ENCODE measurements around the gene NAT16. TPM values are rescaled to one million over a fixed set of nuclear protein-coding genes. Genes with fewer than 3 reads are reported as not detected.

NAT16 gene
- total RNA-seq, 2 donors from 2014 or later = not detected

DNA sequence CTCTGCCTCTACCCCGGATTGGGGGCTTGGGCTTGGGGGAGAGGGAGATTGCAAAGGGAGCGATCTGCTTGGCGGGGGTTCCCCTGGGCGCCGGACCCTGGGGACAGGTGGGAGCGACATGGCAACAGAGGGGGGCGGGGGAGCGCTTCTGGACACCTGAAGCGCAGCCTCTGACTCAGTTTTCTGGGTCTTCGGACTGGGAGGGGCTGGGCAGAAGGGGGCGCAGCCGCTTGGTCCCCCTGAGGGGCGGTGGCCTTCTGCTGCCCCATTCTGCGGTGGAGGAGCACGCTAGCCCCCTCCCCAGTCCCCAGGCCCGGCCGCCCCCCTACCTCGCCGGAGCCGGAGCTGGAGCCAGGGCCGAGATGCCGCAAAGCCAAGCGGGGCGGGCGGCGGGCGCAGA is 380 bp downstream of the NAT16 start:
- WGBS = 2% methylated on average over 27 of the region's 27 CpGs
- H3K4me3 ChIP-seq = no peak overlapping the region
- intact Hi-C loops (cut with DNase I) = no loop called here

GRCh38 chr7:101179117-101179516 is 976 bp downstream of the NAT16 start:
- H3K9me3 ChIP-seq = no peaks in the 10 kb centered on the region
- H3K36me3 ChIP-seq = no peaks in the 10 kb centered on the region
- no peaks in the 10 kb centered on the region for H3K4me1 ChIP-seq (replicated peaks)
- H3K27me3 ChIP-seq (replicated peaks; ENCODE audit: insufficient read depth) = peaks cover 22% of the 10 kb centered on the region
- TF ChIP-seq, protein P1, sequence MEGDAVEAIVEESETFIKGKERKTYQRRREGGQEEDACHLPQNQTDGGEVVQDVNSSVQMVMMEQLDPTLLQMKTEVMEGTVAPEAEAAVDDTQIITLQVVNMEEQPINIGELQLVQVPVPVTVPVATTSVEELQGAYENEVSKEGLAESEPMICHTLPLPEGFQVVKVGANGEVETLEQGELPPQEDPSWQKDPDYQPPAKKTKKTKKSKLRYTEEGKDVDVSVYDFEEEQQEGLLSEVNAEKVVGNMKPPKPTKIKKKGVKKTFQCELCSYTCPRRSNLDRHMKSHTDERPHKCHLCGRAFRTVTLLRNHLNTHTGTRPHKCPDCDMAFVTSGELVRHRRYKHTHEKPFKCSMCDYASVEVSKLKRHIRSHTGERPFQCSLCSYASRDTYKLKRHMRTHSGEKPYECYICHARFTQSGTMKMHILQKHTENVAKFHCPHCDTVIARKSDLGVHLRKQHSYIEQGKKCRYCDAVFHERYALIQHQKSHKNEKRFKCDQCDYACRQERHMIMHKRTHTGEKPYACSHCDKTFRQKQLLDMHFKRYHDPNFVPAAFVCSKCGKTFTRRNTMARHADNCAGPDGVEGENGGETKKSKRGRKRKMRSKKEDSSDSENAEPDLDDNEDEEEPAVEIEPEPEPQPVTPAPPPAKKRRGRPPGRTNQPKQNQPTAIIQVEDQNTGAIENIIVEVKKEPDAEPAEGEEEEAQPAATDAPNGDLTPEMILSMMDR (IDR thresholded peaks at IDR 0.05) = no peak
- TF ChIP-seq POLR2AphosphoS5 (IDR thresholded peaks at IDR 0.05) = no peak
- TF ChIP-seq POLR2A (IDR thresholded peaks at IDR 0.05) = no peak
- no peak for DNase-seq (ENCODE audit: low spot score)
- intact Hi-C loops (cut with DNase I) = no loop called here
- under 1% methylated on average over 19 of the region's 20 CpGs for WGBS
- H3K4me3 ChIP-seq = no peak overlapping the region
- H3K27ac ChIP-seq = no peak overlapping the region

More for the DNA sequence above, 380 bp downstream of the NAT16 start:
- no peaks in the 10 kb centered on the region for H3K4me1 ChIP-seq (replicated peaks)
- H3K27ac ChIP-seq = no peak overlapping the region
- DNase-seq (ENCODE audit: low spot score) = no peak
- TF ChIP-seq POLR2A (IDR thresholded peaks at IDR 0.05) (no peak), POLR2AphosphoS5 (IDR thresholded peaks at IDR 0.05) (no peak)
- TF ChIP-seq, protein P1 (IDR thresholded peaks at IDR 0.05) = no peak
- H3K27me3 ChIP-seq (replicated peaks; ENCODE audit: insufficient read depth) = peaks cover 16% of the 10 kb centered on the region
- no peaks in the 10 kb centered on the region for H3K9me3 ChIP-seq
- no peaks in the 10 kb centered on the region for H3K36me3 ChIP-seq

- Histone ChIP-seq H3K36me3 (no peaks in the 10 kb centered on the region), H3K4me3 (no peak overlapping the region), H3K4me1 (replicated peaks) (no peaks in the 10 kb centered on the region), H3K27me3 (replicated peaks; ENCODE audit: insufficient read depth) (peaks cover 30% of the 10 kb centered on the region), H3K27ac (no peak overlapping the region), H3K9me3 (no peaks in the 10 kb centered on the region)
- WGBS = 65% methylated on average over 2 of the region's 2 CpGs
- intact Hi-C loops (cut with DNase I) = no loop called here
- DNase-seq (ENCODE audit: low spot score) = no peak
- TF ChIP-seq POLR2A (IDR thresholded peaks at IDR 0.05) (no peak), POLR2AphosphoS5 (IDR thresholded peaks at IDR 0.05) (no peak)
- TF ChIP-seq, protein P1 (IDR thresholded peaks at IDR 0.05) = no peak
These were observed 2.4 kb downstream of the NAT16 start for GRCh38 chr7:101177644-101178043.

DNA sequence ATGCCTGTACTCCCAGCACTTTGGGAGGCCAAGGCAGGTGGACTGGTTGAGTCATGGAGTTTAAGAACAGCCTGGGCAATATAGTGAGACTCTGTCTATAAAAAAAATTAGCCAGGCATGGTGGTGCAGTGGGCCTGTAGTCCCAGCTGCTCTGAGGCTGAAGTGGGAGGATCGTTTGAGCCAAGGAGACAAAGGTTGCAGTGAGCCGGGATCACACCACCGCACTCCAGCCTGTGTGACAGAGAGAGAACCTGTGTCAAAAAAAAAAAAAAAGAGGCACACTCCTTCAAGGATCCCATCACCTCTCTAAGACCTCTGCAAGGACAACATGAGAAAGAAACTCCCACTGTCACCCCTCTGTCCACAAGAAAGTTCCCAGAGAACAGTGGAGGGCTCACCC is 4.4 kb downstream of the NAT16 start:
- TF ChIP-seq POLR2AphosphoS5 (IDR thresholded peaks at IDR 0.05) (no peak), POLR2A (IDR thresholded peaks at IDR 0.05) (no peak)
- Histone ChIP-seq H3K9me3 (no peaks in the 10 kb centered on the region), H3K4me3 (no peak overlapping the region), H3K27me3 (replicated peaks; ENCODE audit: insufficient read depth) (peaks cover 48% of the 10 kb centered on the region), H3K27ac (no peak overlapping the region), H3K36me3 (no peaks in the 10 kb centered on the region), H3K4me1 (replicated peaks) (peaks cover 5% of the 10 kb centered on the region)
- intact Hi-C loops (cut with DNase I) = no loop called here
- 28% methylated on average over 3 of the region's 3 CpGs for WGBS
- DNase-seq (ENCODE audit: low spot score) = no peak

- 6% methylated on average over 26 of the region's 28 CpGs for WGBS
- Histone ChIP-seq H3K36me3 (no peaks in the 10 kb centered on the region), H3K4me1 (replicated peaks) (peaks cover 5% of the 10 kb centered on the region), H3K27ac (no peak overlapping the region), H3K27me3 (replicated peaks; ENCODE audit: insufficient read depth) (peaks cover 43% of the 10 kb centered on the region), H3K9me3 (no peaks in the 10 kb centered on the region), H3K4me3 (no peak overlapping the region)
- DNase-seq (ENCODE audit: low spot score) = no peak
- TF ChIP-seq POLR2AphosphoS5 (IDR thresholded peaks at IDR 0.05) (no peak), POLR2A (IDR thresholded peaks at IDR 0.05) (no peak)
- TF ChIP-seq, protein P1 (IDR thresholded peaks at IDR 0.05) = no peak
- intact Hi-C loops (cut with DNase I) = no loop called here
These were observed 5.7 kb downstream of the NAT16 start for GRCh38 chr7:101174322-101174854.
